Ovary (tissue), 9 donors: ENCODE results near the gene PPARA. TPM values are rescaled to one million over a fixed set of nuclear protein-coding genes. Genes with fewer than 3 reads are reported as not detected.
A peak's percentile ranks its signal among the peaks of the same experiment; 100 is the strongest.

ENCODE experiments used
- DNase-seq, 5 donors: peaks; one replicate each; pipeline ENCODE4 v3.0.0-alpha.2; 2019 to 2020
- H3K27ac ChIP-seq, 2 donors: fragments of 200-600 bp; one replicate each; pipeline versions ENCODE4 v1.5.1 to v1.8.0; 2019 to 2022
- H3K27me3 ChIP-seq: fragments of 200-600 bp; one replicate; pipeline ENCODE4 v1.8.0; 2022
- H3K36me3 ChIP-seq: fragments of 200-600 bp; sonication (generic); one replicate; pipeline ENCODE4 v1.5.1; 2019
- H3K4me1 ChIP-seq: one replicate; pipeline ENCODE4 v1.8.1; 2013; ENCODE audit warnings: mild to moderate bottlenecking, moderate library complexity; ENCODE audit not compliant: insufficient read depth
- H3K4me3 ChIP-seq: fragments of 200-600 bp; sonication (generic); one replicate; pipeline ENCODE4 v1.5.1; 2017
- H3K9me3 ChIP-seq, 2 donors: fragments of 200-600 bp in 1 of 2; sonication (generic) in 1 of 2; one replicate each; pipeline versions ENCODE4 v1.5.1 to v1.8.1; 2013 to 2019; ENCODE audit warnings: mild to moderate bottlenecking in 1 of 2, moderate library complexity in 1 of 2
- CTCF ChIP-seq, 3 donors: fragments of 450-650 bp in 2 of 3; fragments of 200-600 bp in 1 of 3; IDR thresholded peaks; one replicate each; pipeline versions ENCODE4 v1.5.1 to v1.8.0; 2016 to 2022; ENCODE audit warnings: antibody characterized with exemption in 3 of 3, mild to moderate bottlenecking in 1 of 3
- EP300 ChIP-seq: sonication (generic); formaldehyde crosslinking; IDR thresholded peaks from one replicate; pipeline ENCODE4 v1.6.1; 2017; ENCODE audit warnings: antibody characterized with exemption
- POLR2A ChIP-seq: fragments of 450-650 bp; IDR thresholded peaks from one replicate; pipeline ENCODE4 v1.6.1; 2017; ENCODE audit warnings: antibody characterized with exemption, mild to moderate bottlenecking, moderate library complexity
- WGBS, 3 donors: extraction: QIAGEN DNeasy Blood & Tissue Kit in 1 of 3; methylation state at CpG; one replicate each; pipeline versions ENCODE4 v1.1.5 to v1.1.7; 2013 to 2017; 5-methylcytosine and 5-hydroxymethylcytosine counted together
- intact Hi-C, 4 donors: fragments of 100-400 bp; cut with DNase I; formaldehyde crosslinking; loops; one replicate each; pipeline versions ENCODE4 v1.11.0 to v1.15.1; 2022 to 2023
- polyA plus RNA-seq, 2 donors: library from polyadenylated mRNA; stranded (reverse); fragments of 200-250 nt in 1 of 2; fragments of 350-450 nt in 1 of 2; fragmentation: Illumina TruSeq in 1 of 2; extraction: RNeasy Lipid Tissue Mini Kit (QIAGEN cat#74804) in 1 of 2; gene quantifications; one replicate each; pipeline ENCODE4 v1.2.3, GENCODE V29; 2013 to 2014
- total RNA-seq, 7 donors: library from RNA; depleted of rRNA in 2 of 7; stranded (reverse); fragments of >200 nt in 2 of 7; fragmentation: NEBNext Ultra II Directional in 3 of 7; extraction: Animal tissue kit (Norgen Biotek cat#: 25700) in 3 of 7; gene quantifications; one replicate each; pipeline versions ENCODE4 v1.1.0 to v1.2.4, GENCODE V29; 2016 to 2023
- donor health status: DM: no; HTN: no; CAD: no; lungs with moderate emphysema.
- donor health status: DM: no; HTN: no; CAD: no.
- donor health status: Bipolar disorder and iron deficiency.
- donor health status: DM: yes; HTN: yes; CAD: no.
- donor health status: DM: no; HTN: no; CAD: no.
- donor health status: DM: yes; HTN: yes; CAD: no.

Gene PPARA
- total and polyA plus RNA-seq, 9 donors, result 9.7 to 41.0 (median 29.9) TPM

GRCh38 chr22:46273432-46274148 lies 123.3 kb downstream of the PPARA start:
- Histone ChIP-seq H3K9me3 (no peaks in the 10 kb centered on the region), H3K36me3 (peaks cover 2% of the 10 kb centered on the region), H3K27me3 (no peaks in the 10 kb centered on the region), H3K27ac (no peak overlapping the region), H3K4me3 (no peak overlapping the region), H3K4me1 (no peaks in the 10 kb centered on the region)
- intact Hi-C loops, result no loop called here
- 89 to 94% (median 90%) methylated on average over 8 to 12 of the region's 12 CpGs for WGBS, 3 donors
- no peak for TF ChIP-seq EP300
- TF ChIP-seq POLR2A, result no peak
- no peak for TF ChIP-seq CTCF (IDR thresholded peaks at IDR 0.05)
- peak in 1 of 5 donors; percentile 26 for DNase-seq

GRCh38 chr22:46274381-46274780 lies 124.1 kb downstream of the PPARA start:
- peaks cover 2% of the 10 kb centered on the region for H3K36me3 ChIP-seq
- H3K27ac ChIP-seq, result no peak overlapping the region
- no peak for TF ChIP-seq POLR2A
- no peak for TF ChIP-seq CTCF (IDR thresholded peaks at IDR 0.05)
- TF ChIP-seq EP300, result no peak
- H3K4me3 ChIP-seq, result no peak overlapping the region
- 93 to 96% (median 96%) methylated on average over 8 of the region's 8 CpGs for WGBS, 3 donors
- intact Hi-C loops, result no loop called here
- no peaks in the 10 kb centered on the region for H3K9me3 ChIP-seq
- no peaks in the 10 kb centered on the region for H3K27me3 ChIP-seq
- peak in 1 of 5 donors; percentile 19 for DNase-seq
- no peaks in the 10 kb centered on the region for H3K4me1 ChIP-seq

GRCh38 chr22:46275455-46276122 lies 125.3 kb downstream of the PPARA start:
- TF ChIP-seq CTCF (IDR thresholded peaks at IDR 0.05), result no peak
- TF ChIP-seq POLR2A, result no peak
- TF ChIP-seq EP300, result no peak
- H3K4me3 ChIP-seq, result no peak overlapping the region
- no peak overlapping the region for H3K27ac ChIP-seq
- WGBS, 3 donors, result 64 to 72% (median 67%) methylated on average over 3 of the region's 3 CpGs
- no peaks in the 10 kb centered on the region for H3K4me1 ChIP-seq
- H3K9me3 ChIP-seq, result no peaks in the 10 kb centered on the region
- peak in 1 of 5 donors; percentile 1 for DNase-seq
- H3K36me3 ChIP-seq, result peaks cover 2% of the 10 kb centered on the region
- intact Hi-C loops, result no loop called here
- no peaks in the 10 kb centered on the region for H3K27me3 ChIP-seq

GRCh38 chr22:46276563-46276962 lies 126.2 kb downstream of the PPARA start:
- peaks cover 2% of the 10 kb centered on the region for H3K36me3 ChIP-seq
- no peak overlapping the region for H3K27ac ChIP-seq
- peak in 1 of 5 donors; percentile 1 for DNase-seq
- H3K9me3 ChIP-seq, result no peaks in the 10 kb centered on the region
- TF ChIP-seq POLR2A (no peak), CTCF (IDR thresholded peaks at IDR 0.05) (no peak), EP300 (no peak)
- H3K4me1 ChIP-seq, result no peaks in the 10 kb centered on the region
- WGBS, 3 donors, result 87 to 91% (median 91%) methylated on average over 7 of the region's 7 CpGs
- no peak overlapping the region for H3K4me3 ChIP-seq
- H3K27me3 ChIP-seq, result no peaks in the 10 kb centered on the region
- intact Hi-C loops, result no loop called here
